ENCODE results near the gene TMEM17. TPM values are rescaled to one million over a fixed set of nuclear protein-coding genes. Genes with fewer than 3 reads are reported as not detected.

The TMEM17 gene
- total and polyA plus RNA-seq, 2 donors (not counting 3 experiments of a cell fraction or from before 2014, with no cell fraction given) = 0.91 to 2.0 TPM

GRCh38 chr2:62474176-62474575 is 31.8 kb downstream of the TMEM17 start:
- Histone ChIP-seq H3K9me3 (replicated peaks; ENCODE audit: control insufficient read depth, insufficient read depth, low read length) (no peaks in the 10 kb centered on the region), H3K79me2 (ENCODE audit: control insufficient read depth, insufficient read depth, low read length) (no peaks in the 10 kb centered on the region), H3K27ac (ENCODE audit: insufficient read depth, low read depth, low read length) (no peak overlapping the region), H3K27me3 (ENCODE audit: control insufficient read depth in 2 of 2, insufficient read depth in 2 of 2, low read length in 2 of 2) (no peaks in the 10 kb centered on the region), H3K9me1 (replicated peaks; ENCODE audit: control insufficient read depth, extremely low read depth, insufficient read depth, low read length) (no peaks in the 10 kb centered on the region), H3K9ac (replicated peaks; ENCODE audit: extremely low read depth, insufficient read depth, low read length) (no peak overlapping the region), H4K20me1 (replicated peaks; ENCODE audit: control insufficient read depth, extremely low read depth, insufficient read depth, low read length) (no peaks in the 10 kb centered on the region), H3K4me2 (ENCODE audit: insufficient read depth, low read length) (no peak overlapping the region), H2AFZ (ENCODE audit: low read depth, low read length) (no peak overlapping the region), H3K36me3 (ENCODE audit: control insufficient read depth in 2 of 2, extremely low read depth in 1 of 2, insufficient read depth in 2 of 2, low read length in 2 of 2) (no peaks in the 10 kb centered on the region), H3K4me3 (replicated peaks in 1 of 3; ENCODE audit: insufficient read depth in 1 of 3, low read depth in 1 of 3, low read length in 3 of 3) (no peak overlapping the region), H3K4me1 (ENCODE audit: control insufficient read depth, extremely low read depth, insufficient read depth, low read length) (peaks cover 28% of the 10 kb centered on the region)
- ChIA-PET POLR2A (no interaction called here), CTCF (interaction anchor here (1.8 to 2.8 kb wide), 2 partner anchors 11 to 17 kb away, joined by 7 to 13 read pairs; no protein-coding TSS in a partner anchor)
- no peak for TF ChIP-seq JUN (IDR thresholded peaks at IDR 0.05; ENCODE audit: borderline replicate concordance, insufficient read depth, insufficient read length, low read depth)
- no peak for TF ChIP-seq CTCF (IDR thresholded peaks at IDR 0.05; ENCODE audit: extremely low read depth in 1 of 2, insufficient read depth in 1 of 2, low read depth in 1 of 2, low read length in 2 of 2)
- TF ChIP-seq MYC (IDR thresholded peaks at IDR 0.05; ENCODE audit: low read depth, low read length) = no peak
- TF ChIP-seq POLR2A (IDR thresholded peaks at IDR 0.05; ENCODE audit: low read depth, low read length) = no peak
- TF ChIP-seq EZH2 (IDR thresholded peaks at IDR 0.05; ENCODE audit: borderline replicate concordance, low read depth, low read length, severe bottlenecking) = no peak
- FAIRE-seq (no peak), DNase-seq (ENCODE audit: low read depth, low spot score) (peak; percentile 16)
- BruUV-seq (replicated peaks) = no TSS peak
- intact Hi-C loops (cut with micrococcal nuclease) (loop anchor here (10.0 kb wide), 1 partner anchor 581 kb away; the partner anchor contains the start of gene OTX1), dilution Hi-C loops (cut with MboI; ENCODE audit: extremely low pct_ligation_motif_present, low sequenced_read_pairs) (no loop called here)

GRCh38 chr2:62473246-62473827 is 32.7 kb downstream of the TMEM17 start:
- no TSS peak for BruUV-seq (replicated peaks)
- H3K9me1 ChIP-seq (replicated peaks; ENCODE audit: control insufficient read depth, extremely low read depth, insufficient read depth, low read length) = no peaks in the 10 kb centered on the region
- ChIA-PET CTCF (interaction anchor here (1.8 to 2.8 kb wide), 2 partner anchors 12 to 16 kb away, joined by 7 to 13 read pairs; no protein-coding TSS in a partner anchor), POLR2A (no interaction called here)
- H4K20me1 ChIP-seq (replicated peaks; ENCODE audit: control insufficient read depth, extremely low read depth, insufficient read depth, low read length) = no peaks in the 10 kb centered on the region
- no peaks in the 10 kb centered on the region for H3K79me2 ChIP-seq (ENCODE audit: control insufficient read depth, insufficient read depth, low read length)
- no peaks in the 10 kb centered on the region for H3K27me3 ChIP-seq (ENCODE audit: control insufficient read depth in 2 of 2, insufficient read depth in 2 of 2, low read length in 2 of 2)
- peaks cover 26% of the 10 kb centered on the region for H3K4me1 ChIP-seq (ENCODE audit: control insufficient read depth, extremely low read depth, insufficient read depth, low read length)
- no peak overlapping the region for H3K4me2 ChIP-seq (ENCODE audit: insufficient read depth, low read length)
- intact Hi-C loops (cut with micrococcal nuclease) = loop anchor here (10.0 kb wide), 1 partner anchor 581 kb away; the partner anchor contains the start of gene OTX1
- H3K9ac ChIP-seq (replicated peaks; ENCODE audit: extremely low read depth, insufficient read depth, low read length) = no peak overlapping the region
- H3K27ac ChIP-seq (ENCODE audit: insufficient read depth, low read depth, low read length) = no peak overlapping the region
- H3K36me3 ChIP-seq (ENCODE audit: control insufficient read depth in 2 of 2, extremely low read depth in 1 of 2, insufficient read depth in 2 of 2, low read length in 2 of 2) = no peaks in the 10 kb centered on the region
- dilution Hi-C loops (cut with MboI; ENCODE audit: extremely low pct_ligation_motif_present, low sequenced_read_pairs) = no loop called here
- H3K9me3 ChIP-seq (replicated peaks; ENCODE audit: control insufficient read depth, insufficient read depth, low read length) = no peaks in the 10 kb centered on the region
- no peak for TF ChIP-seq CTCF (IDR thresholded peaks at IDR 0.05; ENCODE audit: extremely low read depth in 1 of 2, insufficient read depth in 1 of 2, low read depth in 1 of 2, low read length in 2 of 2)
- no peak for TF ChIP-seq JUN (IDR thresholded peaks at IDR 0.05; ENCODE audit: borderline replicate concordance, insufficient read depth, insufficient read length, low read depth)
- TF ChIP-seq MAX (IDR thresholded peaks at IDR 0.05; ENCODE audit: insufficient read depth, insufficient read length) = no peak
- TF ChIP-seq POLR2A (IDR thresholded peaks at IDR 0.05; ENCODE audit: low read depth, low read length) = no peak
- TF ChIP-seq MYC (IDR thresholded peaks at IDR 0.05; ENCODE audit: low read depth, low read length) = no peak
- no peak for TF ChIP-seq EZH2 (IDR thresholded peaks at IDR 0.05; ENCODE audit: borderline replicate concordance, low read depth, low read length, severe bottlenecking)
- TF ChIP-seq POLR2AphosphoS5 (IDR thresholded peaks at IDR 0.05; ENCODE audit: insufficient read depth, low read depth, low read length) = no peak
- TF ChIP-seq GATA2 (IDR thresholded peaks at IDR 0.05; ENCODE audit: insufficient read depth, insufficient read length, low read depth, low read length) = no peak
- no peak for TF ChIP-seq FOS (IDR thresholded peaks at IDR 0.05; ENCODE audit: borderline replicate concordance, insufficient read depth, low read length)
- FAIRE-seq = no peak
- H2AFZ ChIP-seq (ENCODE audit: low read depth, low read length) = no peak overlapping the region
- no peak overlapping the region for H3K4me3 ChIP-seq (replicated peaks in 1 of 3; ENCODE audit: insufficient read depth in 1 of 3, low read depth in 1 of 3, low read length in 3 of 3)
- DNase-seq (ENCODE audit: low read depth, low spot score) = no peak
